K562 (cell line): ENCODE data around the gene SLC24A4. TPM values are rescaled to one million over a fixed set of nuclear protein-coding genes. Genes with fewer than 3 reads are reported as not detected.

Source experiments
- ATAC-seq: fragments of 200-7000 bp; cut with Tn5 transposase; 3 replicates; pipeline ENCODE4 v1.9.1; 2020; ENCODE audit warnings: moderate library complexity
- BruUV-seq: library from RNA; stranded (reverse); fragments of 400-500 nt; replicated peaks from 2 replicates; lab custom pipeline; 2021; lab: Mats Ljungman, UMichigan
- CTCF ChIA-PET: fragments of 300-600 bp; formaldehyde crosslinking; extraction: SDS; loops from one replicate; lab custom pipeline; 2021; ENCODE audit warnings: low intra/inter-chr PET ratio; lab: Yijun Ruan, JAX
- POLR2A ChIA-PET: fragments of 300-600, 350-650 bp; sonication (Branson Sonifier 250); formaldehyde crosslinking; extraction: SDS; loops from one replicate; lab custom pipeline; 2021; ENCODE audit warnings: antibody characterized with exemption, inconsistent platforms; lab: Yijun Ruan, JAX
- DNase-seq, 4 experiments: peaks; one replicate each; pipeline versions ENCODE4 v3.0.0 to v3.0.0-alpha.2; 2011 to 2018; ENCODE audit warnings: low spot score in 3 of 4, mixed read lengths in 3 of 4; ENCODE audit errors: extremely low read depth in 1 of 4
- FAIRE-seq: peaks from 2 replicates; lab custom pipeline; 2011; peaks lifted over from hg19 to GRCh38; lab: Jason Lieb, UNC
- H2AFZ ChIP-seq: 2 replicates; pipeline ENCODE4 v1.6.0; 2011; ENCODE audit warnings: low read depth, low read length, control low read depth, inconsistent platforms
- H3K27ac ChIP-seq: fragments of 200-600 bp; 3 replicates; pipeline ENCODE4 v1.8.0; 2011; ENCODE audit warnings: low read depth, mild to moderate bottlenecking, control low read depth, inconsistent platforms, low read length, moderate library complexity, mixed read lengths; ENCODE audit errors: extremely low read depth
- H3K27me3 ChIP-seq, 2 experiments: fragments of 300-600 bp in 1 of 2; 2 replicates in 1 of 2; 3 replicates in 1 of 2; pipeline versions ENCODE4 v1.6.0 to v1.8.0; 2011; ENCODE audit warnings: inconsistent platforms in 2 of 2, low read length in 2 of 2, mild to moderate bottlenecking in 1 of 2, mixed read lengths in 1 of 2, moderate library complexity in 1 of 2; ENCODE audit not compliant: control insufficient read depth in 2 of 2, insufficient read depth in 2 of 2
- H3K36me3 ChIP-seq: fragments of 300-600 bp; 3 replicates; pipeline ENCODE4 v1.8.0; 2011; ENCODE audit warnings: mild to moderate bottlenecking, low read length, inconsistent platforms; ENCODE audit not compliant: control insufficient read depth, insufficient read depth
- H3K4me1 ChIP-seq, 2 experiments: fragments of 200-600 bp in 1 of 2; replicated peaks in 1 of 2; 2 replicates in 1 of 2; 3 replicates in 1 of 2; pipeline versions ENCODE4 v1.5.1 to v1.8.0; 2011; ENCODE audit warnings: inconsistent platforms in 2 of 2, low read length in 2 of 2, mild to moderate bottlenecking in 1 of 2, mixed read lengths in 1 of 2, moderate library complexity in 1 of 2; ENCODE audit not compliant: control insufficient read depth in 2 of 2, insufficient read depth in 2 of 2
- H3K4me2 ChIP-seq: 2 replicates; pipeline ENCODE4 v1.6.1; 2011; ENCODE audit warnings: low read length, control low read depth, inconsistent platforms, mixed read lengths; ENCODE audit not compliant: insufficient read depth
- H3K4me3 ChIP-seq: fragments of 200-600 bp; sonication (generic), shearing (Covaris generic); 2 replicates; pipeline ENCODE4 v1.5.1; 2016; ENCODE audit warnings: control low read depth, inconsistent platforms
- H3K79me2 ChIP-seq: fragments of 200-600 bp; 3 replicates; pipeline ENCODE4 v1.8.0; 2011; ENCODE audit warnings: low read length, inconsistent platforms; ENCODE audit not compliant: control insufficient read depth, insufficient read depth
- H3K9ac ChIP-seq, 2 experiments: 2 replicates each; pipeline versions ENCODE4 v1.6.0 to v1.6.1; 2011; ENCODE audit warnings: low read depth in 2 of 2, low read length in 2 of 2, control low read depth in 1 of 2, inconsistent platforms in 1 of 2, mild to moderate bottlenecking in 1 of 2, mixed read lengths in 1 of 2; ENCODE audit not compliant: insufficient read depth in 1 of 2
- H3K9me1 ChIP-seq: one replicate; pipeline ENCODE4 v1.6.0; 2011; ENCODE audit warnings: inconsistent platforms, mild to moderate bottlenecking, low read length, moderate library complexity; ENCODE audit not compliant: control insufficient read depth, insufficient read depth
- H3K9me3 ChIP-seq: replicated peaks from 2 replicates; pipeline ENCODE4 v1.5.1; 2011; ENCODE audit warnings: low read depth, low read length, inconsistent platforms; ENCODE audit not compliant: control insufficient read depth, insufficient read depth
- H4K20me1 ChIP-seq: replicated peaks from 2 replicates; pipeline ENCODE4 v1.6.1; 2011; ENCODE audit warnings: low read length, inconsistent platforms, mixed read lengths; ENCODE audit not compliant: control insufficient read depth, insufficient read depth
- BMI1 ChIP-seq: fragments of 150-350 bp; IDR thresholded peaks from 2 replicates; pipeline ENCODE4 v1.6.1; 2014; ENCODE audit warnings: low read length
- C11orf30 ChIP-seq: fragments of 450-650 bp; IDR thresholded peaks from 2 replicates; pipeline ENCODE4 v1.6.1; 2016; ENCODE audit warnings: low read depth, mild to moderate bottlenecking
- CREB1 ChIP-seq, 2 experiments: sonication (generic) in 1 of 2; formaldehyde crosslinking in 1 of 2; IDR thresholded peaks; 2 replicates each; pipeline versions ENCODE4 v1.6.1 to v1.8.0; 2012 to 2022; ENCODE audit warnings: inconsistent platforms in 1 of 2, mild to moderate bottlenecking in 1 of 2, missing genetic modification reagents in 1 of 2, moderate library complexity in 1 of 2
- DMBX1 ChIP-seq: fragments of 250-450 bp; sonication (Bioruptor Pico); IDR thresholded peaks from 2 replicates; pipeline ENCODE4 v1.8.0; 2022; ENCODE audit warnings: inconsistent platforms, mild to moderate bottlenecking, moderate library complexity, borderline replicate concordance
- KDM5B ChIP-seq: fragments of 200-600 bp; sonication (generic); IDR thresholded peaks from 2 replicates; pipeline ENCODE4 v1.6.1; 2012; ENCODE audit warnings: low read depth, mild to moderate bottlenecking, moderate library complexity, low read length, control low read depth, inconsistent platforms; ENCODE audit not compliant: insufficient replicate concordance
- MED1 ChIP-seq: sonication (generic); formaldehyde crosslinking; IDR thresholded peaks from 2 replicates; pipeline ENCODE4 v1.8.1; 2023; ENCODE audit warnings: missing genetic modification reagents, borderline replicate concordance
- NCOA1 ChIP-seq: fragments of 450-650 bp; IDR thresholded peaks from 2 replicates; pipeline ENCODE4 v1.6.1; 2016; ENCODE audit warnings: low read depth
- NCOA4 ChIP-seq: fragments of 450-650 bp; IDR thresholded peaks from 2 replicates; pipeline ENCODE4 v1.6.1; 2018; ENCODE audit warnings: mild to moderate bottlenecking; ENCODE audit not compliant: partially characterized antibody
- NUFIP1 ChIP-seq: fragments of 450-650 bp; IDR thresholded peaks from 2 replicates; pipeline ENCODE4 v1.6.1; 2018; ENCODE audit not compliant: partially characterized antibody
- PTTG1 ChIP-seq: fragments of 450-650 bp; IDR thresholded peaks from 2 replicates; pipeline ENCODE4 v1.6.1; 2016; ENCODE audit warnings: low read depth, mild to moderate bottlenecking, missing genetic modification characterization, missing compliant biosample characterization
- SIN3B ChIP-seq: fragments of 450-650 bp; IDR thresholded peaks from 2 replicates; pipeline ENCODE4 v1.6.1; 2017; ENCODE audit warnings: low read depth, mild to moderate bottlenecking, moderate library complexity
- SNRNP70 ChIP-seq: fragments of 200-400 bp; formaldehyde crosslinking; optimal IDR thresholded peaks from 2 replicates; pipeline ENCODE3; 2017; ENCODE audit warnings: low read depth, low read length
- USF1 ChIP-seq: sonication (generic); formaldehyde crosslinking; IDR thresholded peaks from 2 replicates; pipeline ENCODE4 v1.9.0; 2022; ENCODE audit warnings: mild to moderate bottlenecking, missing genetic modification reagents
- XRCC3 ChIP-seq: fragments of 450-650 bp; IDR thresholded peaks from 2 replicates; pipeline ENCODE4 v1.6.1; 2017; ENCODE audit warnings: mild to moderate bottlenecking, moderate library complexity
- ZBTB1 ChIP-seq: sonication (generic); formaldehyde crosslinking; IDR thresholded peaks from 2 replicates; pipeline ENCODE4 v1.8.1; 2023; ENCODE audit warnings: missing genetic modification reagents, low read depth, mild to moderate bottlenecking, borderline replicate concordance
- ZNF124 ChIP-seq: sonication (generic); formaldehyde crosslinking; IDR thresholded peaks from 2 replicates; pipeline ENCODE4 v1.8.1; 2022; ENCODE audit warnings: missing genetic modification reagents
- ZNF24 ChIP-seq: fragments of 450-650 bp; IDR thresholded peaks from 2 replicates; pipeline ENCODE4 v1.6.1; 2016
- ZNF347 ChIP-seq: fragments of 450-650 bp; formaldehyde crosslinking; IDR thresholded peaks from 2 replicates; pipeline ENCODE4 v1.4.0; 2020; ENCODE audit warnings: low read depth, mild to moderate bottlenecking, moderate library complexity
- WGBS: fragments of 100-300 bp; shearing (Covaris generic); methylation state at CpG from one replicate; pipeline ENCODE4 v1.1.6; 2016; ENCODE audit warnings: low coverage, mixed read lengths; ENCODE audit not compliant: insufficient coverage; ENCODE audit errors: missing lambda C conversion rate; 5-methylcytosine and 5-hydroxymethylcytosine counted together
- in situ Hi-C: fragments of 300-500 bp; cut with MboI; formaldehyde crosslinking; loops from 4 replicates; pipeline ENCODE4 v1.15.0; 2018; ENCODE audit warnings: inconsistent platforms, mixed read lengths
- intact Hi-C: fragments of 100-400 bp; cut with micrococcal nuclease; formaldehyde crosslinking; loops from 2 replicates; pipeline ENCODE4 v1.14.2; 2022
- polyA plus RNA-seq, 8 experiments: library from polyadenylated mRNA; depleted of rRNA in 4 of 8; stranded (reverse) in 5 of 8; unstranded in 3 of 8; fragments of >200 nt; fragmentation: Nextera tagmentation in 2 of 8; fragmentation: Illumina TruSeq in 1 of 8; extraction: Ambion mirVana in 2 of 8; extraction: Trizol in 1 of 8; gene quantifications; 2 replicates each; pipeline versions ENCODE4 v1.2.1 to v1.2.3, GENCODE V29; 2011 to 2014; ENCODE audit warnings: inconsistent platforms in 1 of 8, missing spikeins in 1 of 8
- total RNA-seq, 7 experiments: library from RNA; depleted of rRNA in 6 of 7; stranded (reverse); fragments of >200 nt in 6 of 7; fragmentation: Illumina TruSeq in 2 of 7; extraction: Trizol in 2 of 7; gene quantifications; 2 replicates each; pipeline versions ENCODE4 v1.2.1 to v1.2.3, GENCODE V29; 2011 to 2021; ENCODE audit warnings: low replicate concordance in 1 of 7
- TF ChIP-seq, protein P1 (sequence below): fragments of 450-650 bp; IDR thresholded peaks from 2 replicates; pipeline ENCODE4 v1.6.1; 2014; ENCODE audit warnings: low read depth, mild to moderate bottlenecking, moderate library complexity, borderline replicate concordance

The SLC24A4 gene
- total and polyA plus RNA-seq, 9 of the 15 experiments (the other 6 are each of a cell fraction or from before 2014, with no cell fraction given) = not detected

DNA sequence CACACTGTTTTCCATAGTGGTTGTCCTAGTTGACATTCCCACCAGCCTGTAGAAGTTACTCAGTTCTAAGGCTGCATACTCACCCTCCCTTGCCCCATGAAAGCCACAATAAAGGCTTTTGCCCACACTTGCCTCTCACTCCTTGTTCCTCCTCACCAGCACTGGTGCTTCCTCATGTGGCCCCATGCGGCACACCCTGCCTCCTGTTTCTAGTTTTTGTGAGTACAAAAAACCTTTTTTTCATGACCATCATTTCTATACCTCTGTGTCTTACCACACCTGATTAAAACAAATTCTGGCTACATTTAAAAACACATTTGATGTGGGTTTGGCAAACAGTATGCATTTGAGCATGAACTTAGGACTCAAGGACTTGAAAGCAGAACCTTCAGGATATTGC, 149.9 kb downstream of the SLC24A4 start:
- no peak overlapping the region for H3K4me2 ChIP-seq
- ATAC-seq = no peak

More for the DNA sequence above, 149.9 kb downstream of the SLC24A4 start:
- CTCF ChIA-PET = no interaction called here
- no peak for FAIRE-seq
- BruUV-seq = no TSS peak
- intact Hi-C loops (no loop called here), in situ Hi-C loops (no loop called here)
- H4K20me1 ChIP-seq = no peaks in the 10 kb centered on the region
- no peaks in the 10 kb centered on the region for H3K9me1 ChIP-seq
- no peak overlapping the region for H3K27ac ChIP-seq
- H2AFZ ChIP-seq = no peak overlapping the region
- no peak for DNase-seq
- TF ChIP-seq ZNF124 = no peak
- no peak for TF ChIP-seq KDM5B
- no peak for TF ChIP-seq SNRNP70
- TF ChIP-seq NCOA1 = no peak
- no peak for TF ChIP-seq MED1 (CRISPR knock-in tag)
- TF ChIP-seq USF1 (CRISPR knock-in tag) = no peak
- TF ChIP-seq SIN3B = no peak
- TF ChIP-seq, protein P1, sequence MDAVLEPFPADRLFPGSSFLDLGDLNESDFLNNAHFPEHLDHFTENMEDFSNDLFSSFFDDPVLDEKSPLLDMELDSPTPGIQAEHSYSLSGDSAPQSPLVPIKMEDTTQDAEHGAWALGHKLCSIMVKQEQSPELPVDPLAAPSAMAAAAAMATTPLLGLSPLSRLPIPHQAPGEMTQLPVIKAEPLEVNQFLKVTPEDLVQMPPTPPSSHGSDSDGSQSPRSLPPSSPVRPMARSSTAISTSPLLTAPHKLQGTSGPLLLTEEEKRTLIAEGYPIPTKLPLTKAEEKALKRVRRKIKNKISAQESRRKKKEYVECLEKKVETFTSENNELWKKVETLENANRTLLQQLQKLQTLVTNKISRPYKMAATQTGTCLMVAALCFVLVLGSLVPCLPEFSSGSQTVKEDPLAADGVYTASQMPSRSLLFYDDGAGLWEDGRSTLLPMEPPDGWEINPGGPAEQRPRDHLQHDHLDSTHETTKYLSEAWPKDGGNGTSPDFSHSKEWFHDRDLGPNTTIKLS = no peak
- TF ChIP-seq BMI1 = no peak
- TF ChIP-seq XRCC3 = no peak
- no peak for TF ChIP-seq C11orf30
- no peak for TF ChIP-seq ZNF347
- no peak for TF ChIP-seq DMBX1 (CRISPR knock-in tag)
- TF ChIP-seq NCOA4 = no peak
- TF ChIP-seq ZNF24 = no peak
- no peak for TF ChIP-seq ZBTB1 (CRISPR knock-in tag)
- TF ChIP-seq PTTG1 (tag) = no peak
- no peak for TF ChIP-seq CREB1 (IDR thresholded peaks at IDR 0.05)
- TF ChIP-seq CREB1 (CRISPR knock-in tag; IDR thresholded peaks at IDR 0.05) = no peak
- TF ChIP-seq NUFIP1 = no peak
- H3K27me3 ChIP-seq = no peaks in the 10 kb centered on the region; a peak in 1 of 5 replicates
- H3K4me3 ChIP-seq = no peak overlapping the region
- H3K36me3 ChIP-seq = no peaks in the 10 kb centered on the region
- H3K4me1 ChIP-seq = no peaks in the 10 kb centered on the region
- 0% methylated on average over 1 of the region's 1 CpG for WGBS
- H3K79me2 ChIP-seq = no peaks in the 10 kb centered on the region
- H3K9me3 ChIP-seq = no peaks in the 10 kb centered on the region
- H3K9ac ChIP-seq = no peak overlapping the region
- POLR2A ChIA-PET = no interaction called here
